Chondrocyte (in vitro differentiated cells): ENCODE data around the gene TDRD15. TPM values are rescaled to one million over a fixed set of nuclear protein-coding genes. Genes with fewer than 3 reads are reported as not detected.
"Not testable (repeated sequence)": the region's sequence is repeated elsewhere in the genome, so short reads cannot be mapped to it uniquely, and the experiment has no call there.

ENCODE experiments used
- DNase-seq: peaks from one replicate; pipeline ENCODE4 v3.0.0; 2021; ENCODE audit warnings: mixed read lengths, low spot score
- H3K27ac Mint-ChIP-seq: one replicate; pipeline ENCODE4 v1.8.0; 2021; ENCODE audit warnings: mild to moderate bottlenecking, moderate library complexity, mixed read lengths; ENCODE audit not compliant: unreplicated experiment
- H3K27me3 Mint-ChIP-seq: 2 replicates; pipeline ENCODE4 v1.8.0; 2021; ENCODE audit warnings: low read depth, mixed read lengths
- H3K36me3 Mint-ChIP-seq: 2 replicates; pipeline ENCODE4 v1.8.0; 2021; ENCODE audit warnings: low read depth, mixed read lengths
- H3K4me1 Mint-ChIP-seq: 2 replicates; pipeline ENCODE4 v1.8.0; 2021; ENCODE audit warnings: low read depth, mild to moderate bottlenecking, mixed read lengths
- H3K4me3 Mint-ChIP-seq: one replicate; pipeline ENCODE4 v1.8.0; 2021; ENCODE audit warnings: mild to moderate bottlenecking, moderate library complexity, mixed read lengths; ENCODE audit not compliant: unreplicated experiment
- H3K9me3 Mint-ChIP-seq: 2 replicates; pipeline ENCODE4 v1.8.0; 2021; ENCODE audit warnings: low read depth, mixed read lengths
- total RNA-seq: library from RNA; stranded (reverse); gene quantifications from 3 replicates; pipeline ENCODE4 v1.2.1, GENCODE V29; 2021
- TF ChIP-seq, protein P1 (sequence below): fragments of 200-600 bp; sonication (generic); IDR thresholded peaks from 2 replicates; pipeline ENCODE4 v1.5.0; 2021; ENCODE audit warnings: antibody characterized with exemption, mild to moderate bottlenecking, moderate library complexity

Gene TDRD15
- total RNA-seq, 1 donor from 2014 or later, result 0.12 TPM

DNA sequence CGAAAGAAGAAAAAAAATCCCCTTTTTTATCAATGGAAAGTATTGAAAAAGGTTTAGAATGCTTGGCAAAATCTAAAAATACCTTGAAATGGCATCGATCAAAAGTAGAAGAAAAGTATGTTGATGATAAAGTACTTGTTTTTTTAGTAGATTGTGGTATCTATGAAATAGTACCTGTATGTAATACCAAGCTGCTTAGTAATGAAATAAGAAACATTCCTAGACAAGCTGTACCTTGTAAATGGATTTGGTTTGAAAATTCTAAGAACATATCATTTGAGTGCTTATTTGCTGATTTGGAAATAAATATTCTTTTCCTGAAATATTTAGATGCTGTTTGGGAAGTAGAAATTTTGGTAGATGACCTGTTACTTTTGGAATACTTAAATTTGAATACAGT lies 18.4 kb downstream of the TDRD15 start:
- Mint-ChIP-seq H3K27me3 (peaks cover 38% of the 10 kb centered on the region), H3K9me3 (no peaks in the 10 kb centered on the region), H3K36me3 (no peaks in the 10 kb centered on the region), H3K27ac (no peak overlapping the region), H3K4me3 (no peak overlapping the region), H3K4me1 (no peaks in the 10 kb centered on the region)
- no peak for DNase-seq
- TF ChIP-seq, protein P1, sequence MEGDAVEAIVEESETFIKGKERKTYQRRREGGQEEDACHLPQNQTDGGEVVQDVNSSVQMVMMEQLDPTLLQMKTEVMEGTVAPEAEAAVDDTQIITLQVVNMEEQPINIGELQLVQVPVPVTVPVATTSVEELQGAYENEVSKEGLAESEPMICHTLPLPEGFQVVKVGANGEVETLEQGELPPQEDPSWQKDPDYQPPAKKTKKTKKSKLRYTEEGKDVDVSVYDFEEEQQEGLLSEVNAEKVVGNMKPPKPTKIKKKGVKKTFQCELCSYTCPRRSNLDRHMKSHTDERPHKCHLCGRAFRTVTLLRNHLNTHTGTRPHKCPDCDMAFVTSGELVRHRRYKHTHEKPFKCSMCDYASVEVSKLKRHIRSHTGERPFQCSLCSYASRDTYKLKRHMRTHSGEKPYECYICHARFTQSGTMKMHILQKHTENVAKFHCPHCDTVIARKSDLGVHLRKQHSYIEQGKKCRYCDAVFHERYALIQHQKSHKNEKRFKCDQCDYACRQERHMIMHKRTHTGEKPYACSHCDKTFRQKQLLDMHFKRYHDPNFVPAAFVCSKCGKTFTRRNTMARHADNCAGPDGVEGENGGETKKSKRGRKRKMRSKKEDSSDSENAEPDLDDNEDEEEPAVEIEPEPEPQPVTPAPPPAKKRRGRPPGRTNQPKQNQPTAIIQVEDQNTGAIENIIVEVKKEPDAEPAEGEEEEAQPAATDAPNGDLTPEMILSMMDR, result no peak

DNA sequence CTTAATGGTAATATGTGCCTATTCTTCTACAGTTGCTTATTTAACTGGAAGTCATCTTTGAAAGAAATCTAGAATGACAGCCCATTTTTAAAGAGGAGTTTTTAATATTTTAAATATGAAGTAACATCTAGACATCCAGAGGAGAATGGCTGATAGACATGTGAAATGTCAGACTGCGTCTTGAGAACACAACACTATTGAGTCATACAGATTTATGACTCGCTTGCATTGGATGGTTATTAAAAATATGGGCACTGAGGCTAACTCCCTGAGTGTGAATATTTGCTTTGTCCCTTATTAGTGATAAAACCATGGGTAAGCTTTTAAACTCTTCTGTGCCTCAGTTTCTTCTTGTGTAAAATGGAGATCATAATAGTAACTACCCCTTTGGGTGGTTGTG lies 22.9 kb downstream of the TDRD15 start:
- TF ChIP-seq, protein P1, result no peak
- Mint-ChIP-seq H3K4me1 (no peaks in the 10 kb centered on the region), H3K9me3 (no peaks in the 10 kb centered on the region), H3K27me3 (peaks cover 26% of the 10 kb centered on the region), H3K4me3 (no peak overlapping the region), H3K36me3 (no peaks in the 10 kb centered on the region), H3K27ac (no peak overlapping the region)
- DNase-seq, result no peak

DNA sequence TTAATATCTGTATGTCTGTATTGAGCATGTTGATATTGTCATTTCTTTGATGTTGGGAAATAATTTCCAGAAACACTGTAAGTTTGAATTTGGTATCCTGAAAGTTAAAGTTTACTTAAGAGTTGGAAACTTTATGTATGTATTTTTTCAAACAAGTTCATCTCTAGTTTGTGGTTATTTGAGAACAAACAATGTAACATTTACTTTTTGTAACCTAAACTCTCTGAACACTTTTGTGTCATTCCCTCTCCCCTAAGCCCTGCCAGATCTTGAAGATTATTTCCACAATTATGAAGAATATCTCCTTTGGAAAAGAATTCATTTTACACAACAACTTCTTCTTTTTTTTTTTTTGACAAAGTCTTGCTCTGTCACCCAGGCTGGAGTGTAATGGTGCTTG lies 24.9 kb downstream of the TDRD15 start:
- peaks cover 1% of the 10 kb centered on the region for H3K36me3 Mint-ChIP-seq
- H3K27ac Mint-ChIP-seq, result no peak overlapping the region
- peaks cover 33% of the 10 kb centered on the region for H3K27me3 Mint-ChIP-seq
- no peak overlapping the region for H3K4me3 Mint-ChIP-seq
- TF ChIP-seq, protein P1, result no peak
- H3K4me1 Mint-ChIP-seq, result no peaks in the 10 kb centered on the region
- DNase-seq, result no peak
- peaks cover 7% of the 10 kb centered on the region for H3K9me3 Mint-ChIP-seq

DNA sequence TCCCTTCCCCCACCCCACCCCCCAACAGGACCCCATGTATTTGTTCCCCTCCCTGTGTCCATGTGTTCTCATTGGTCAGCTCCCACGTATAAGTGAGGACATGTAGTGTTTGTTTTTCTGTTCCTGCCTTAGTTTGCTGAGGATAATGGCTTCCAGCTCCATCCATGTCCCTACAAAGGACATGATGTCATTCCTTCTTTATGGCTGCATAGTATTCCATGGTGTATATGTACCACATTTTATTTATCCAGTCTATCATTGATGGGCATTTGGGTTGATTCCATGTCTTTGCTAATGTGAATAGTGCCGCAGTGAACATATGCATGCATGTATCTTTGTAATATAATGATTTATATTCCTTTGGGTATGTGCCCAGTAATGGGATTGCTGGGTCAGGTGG lies 27.5 kb downstream of the TDRD15 start:
- DNase-seq, H3K27ac Mint-ChIP-seq, H3K4me1 Mint-ChIP-seq, H3K9me3 Mint-ChIP-seq, H3K4me3 Mint-ChIP-seq, H3K36me3 Mint-ChIP-seq: not testable (repeated sequence)
- H3K27me3 Mint-ChIP-seq, result peaks cover 36% of the 10 kb centered on the region

DNA sequence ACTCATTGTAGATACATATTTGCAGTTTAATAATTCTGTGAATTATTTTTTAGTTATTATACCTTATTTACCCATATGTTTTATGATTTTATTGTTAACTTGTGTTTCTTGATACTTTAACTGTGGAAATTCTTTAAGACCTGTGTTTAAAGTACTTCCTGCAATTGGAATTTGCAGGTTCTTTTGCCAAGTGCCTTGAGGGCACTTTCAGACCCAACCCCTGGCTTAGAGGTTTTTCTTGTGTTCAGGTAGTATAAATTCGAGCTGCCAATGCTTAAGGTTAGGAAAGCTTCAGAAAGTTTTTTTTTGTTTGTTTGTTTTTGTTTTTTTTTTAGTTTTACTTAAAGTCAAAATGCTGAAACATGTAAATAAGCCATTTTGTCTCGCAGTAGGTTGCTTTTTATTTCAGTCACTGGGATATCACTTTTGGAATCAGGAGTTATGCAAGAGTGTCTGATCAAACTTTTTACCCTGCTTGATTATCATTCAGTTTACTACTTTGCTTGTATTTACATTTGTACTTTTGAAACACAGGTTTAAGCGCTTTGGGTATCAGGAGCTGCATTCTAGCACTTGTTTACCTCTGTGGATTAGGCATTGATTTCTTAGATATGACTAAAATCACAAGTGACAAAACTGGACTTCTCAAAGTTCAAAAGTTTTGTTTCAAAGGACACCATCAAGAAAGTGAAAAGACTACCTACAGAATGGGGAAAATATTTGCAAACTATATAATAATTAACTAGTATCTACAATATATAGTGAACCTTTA lies 31.8 kb downstream of the TDRD15 start:
- TF ChIP-seq, protein P1, result no peak
- Mint-ChIP-seq H3K27me3 (peaks cover 45% of the 10 kb centered on the region), H3K36me3 (peaks cover 1% of the 10 kb centered on the region)

DNA sequence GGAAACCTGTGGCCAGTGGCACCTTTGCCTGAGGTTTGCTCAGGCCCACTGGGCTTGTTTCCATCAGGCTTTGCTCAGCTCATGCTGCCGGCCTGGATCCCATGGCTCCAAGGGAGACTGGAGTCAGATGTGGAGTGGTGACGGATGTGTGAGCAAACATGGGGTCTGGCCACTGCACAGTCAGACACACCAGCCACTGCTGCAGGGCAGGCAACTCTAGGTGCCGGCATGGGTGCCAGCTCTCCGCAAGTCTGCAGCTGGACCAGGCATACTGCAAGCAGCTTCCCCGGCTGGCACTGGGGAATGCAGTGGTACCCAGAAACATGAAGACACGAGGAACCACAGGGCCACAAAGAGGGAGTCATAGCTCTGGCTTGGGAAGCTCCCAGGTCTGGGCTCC lies 37.4 kb downstream of the TDRD15 start:
- H3K9me3 Mint-ChIP-seq, result no peaks in the 10 kb centered on the region
- TF ChIP-seq, protein P1, result no peak
- H3K4me3 Mint-ChIP-seq, result no peak overlapping the region
- no peaks in the 10 kb centered on the region for H3K4me1 Mint-ChIP-seq
- DNase-seq, result peak; percentile 72
- no peaks in the 10 kb centered on the region for H3K36me3 Mint-ChIP-seq
- peaks cover 26% of the 10 kb centered on the region for H3K27me3 Mint-ChIP-seq
- H3K27ac Mint-ChIP-seq, result no peak overlapping the region

More for the DNA sequence above, 31.8 kb downstream of the TDRD15 start:
- H3K9me3 Mint-ChIP-seq, result peaks cover 7% of the 10 kb centered on the region
- DNase-seq, result no peak
- H3K4me1 Mint-ChIP-seq, result no peaks in the 10 kb centered on the region
- no peak overlapping the region for H3K4me3 Mint-ChIP-seq
- H3K27ac Mint-ChIP-seq, result no peak overlapping the region
